Activated CD4-positive, alpha-beta T cell treated with anti-CD3 and anti-CD28 coated beads, Interleukin-2, amount 50 U/mL, for 48 hours (primary cell): ENCODE measurements around the gene TREML4.
"Not testable (repeated sequence)": the region's sequence is repeated elsewhere in the genome, so short reads cannot be mapped to it uniquely, and the experiment has no call there.

Source experiments
- DNase-seq, 2 experiments: peaks; one replicate each; pipeline ENCODE4 v3.0.0-alpha.2; 2020

Gene TREML4

GRCh38 chr6:41208439-41209106, 19.6 kb upstream of the TREML4 start:
- DNase-seq: no peak

GRCh38 chr6:41209547-41210320, 18.4 kb upstream of the TREML4 start:
- DNase-seq: no peak

GRCh38 chr6:41214559-41215238, 13.4 kb upstream of the TREML4 start:
- DNase-seq: no peak

DNA sequence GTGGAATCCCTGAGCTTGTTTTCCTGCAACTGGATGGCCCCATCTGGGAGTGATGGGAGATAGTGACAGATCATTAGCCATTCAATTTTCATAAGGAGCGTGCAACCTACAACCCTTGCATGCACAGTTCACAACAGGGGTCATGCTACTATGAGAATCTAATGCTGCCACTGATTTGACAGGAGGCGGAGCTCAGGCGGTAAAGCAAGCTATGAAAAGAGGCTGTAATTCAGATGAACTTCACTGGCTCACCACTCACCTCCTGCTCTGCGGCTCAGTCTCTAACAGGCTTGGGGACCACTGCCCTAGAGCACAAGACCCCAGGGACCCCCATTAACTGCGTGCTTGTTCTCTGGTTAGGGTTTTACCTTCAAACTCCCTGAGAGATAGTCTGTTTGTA, 12.4 kb upstream of the TREML4 start:
- DNase-seq: no peak

- DNase-seq: no peak
These were observed 11.5 kb upstream of the TREML4 start for GRCh38 chr6:41216616-41217015.

DNA sequence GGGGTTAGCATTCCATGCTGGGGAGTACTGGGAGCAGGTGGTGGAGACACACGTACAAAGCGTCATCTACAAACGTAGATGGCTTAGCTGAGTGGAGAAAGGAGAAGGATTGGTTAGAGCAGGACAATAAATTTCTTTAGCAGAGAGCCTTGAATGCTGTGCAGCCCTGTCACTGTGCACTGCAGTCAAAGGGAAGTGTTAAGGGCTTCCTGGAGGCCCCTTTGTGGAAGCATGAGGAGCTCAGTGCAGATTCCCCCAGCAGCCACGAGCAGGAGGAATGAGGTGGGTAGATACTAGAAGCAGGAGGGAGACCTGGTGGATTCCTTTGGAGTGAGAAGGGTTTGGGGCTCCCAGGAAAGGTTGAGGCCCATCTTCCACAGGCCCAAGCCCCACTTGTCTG, 6.1 kb upstream of the TREML4 start:
- DNase-seq: no peak

DNA sequence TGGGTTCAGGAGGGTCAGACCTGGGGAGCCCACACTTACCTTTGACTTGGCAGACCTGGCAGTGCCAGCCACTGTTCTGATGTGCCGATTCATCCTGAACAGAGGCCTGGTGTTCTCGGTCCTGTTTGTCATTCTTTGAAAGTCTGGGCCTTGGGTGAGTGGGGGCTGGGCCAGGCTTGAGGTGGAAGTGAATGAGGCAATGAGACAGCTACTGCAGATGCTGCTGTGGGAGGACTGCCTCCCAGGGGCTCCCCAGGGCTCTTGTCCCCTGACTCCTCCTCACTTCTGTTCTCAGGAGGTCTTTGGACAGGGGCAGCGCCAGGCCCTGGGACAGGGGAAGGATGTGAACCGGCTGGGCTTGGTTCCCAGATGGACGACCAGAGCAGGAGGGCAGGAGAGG, 5.6 kb upstream of the TREML4 start:
- DNase-seq: no peak

DNA sequence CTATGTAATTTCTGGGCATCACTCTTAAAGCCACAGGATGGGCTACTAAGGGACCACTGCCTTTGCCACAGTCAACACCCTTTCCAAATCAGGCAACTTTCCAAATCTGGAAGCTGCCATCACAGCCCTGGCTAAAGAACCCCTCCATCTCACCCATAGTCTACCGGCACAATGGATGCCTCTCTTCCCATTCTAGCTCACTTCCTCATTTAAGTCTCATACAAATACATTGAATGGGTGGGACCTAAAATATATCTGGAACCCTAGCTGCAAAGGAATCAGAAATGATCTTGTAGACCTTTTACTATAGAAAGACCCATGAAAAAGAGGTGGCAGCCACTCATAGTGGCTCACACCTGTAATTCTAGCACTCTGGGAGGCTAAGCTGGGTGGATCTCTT, 3.3 kb upstream of the TREML4 start:
- DNase-seq: no peak

DNA sequence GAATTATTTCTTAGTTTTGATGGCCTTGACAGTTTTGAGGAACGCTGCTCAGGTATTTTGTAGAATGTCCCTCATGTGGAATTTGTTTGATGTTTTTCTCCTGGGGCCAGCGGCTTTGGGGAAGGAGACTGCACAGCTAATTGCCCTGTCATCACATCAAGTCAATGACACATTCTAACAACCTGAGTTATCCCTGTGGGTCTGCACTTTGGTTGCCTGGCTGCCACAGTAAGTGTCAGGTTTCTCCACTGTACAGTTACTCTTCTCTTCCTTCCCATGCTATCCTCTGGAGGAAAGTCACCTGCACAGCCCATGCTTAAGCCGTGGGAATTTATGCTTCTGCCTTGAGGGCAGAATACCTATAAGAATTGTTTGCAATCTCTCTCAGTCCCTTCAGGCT, 1.4 kb upstream of the TREML4 start:
- DNase-seq: no peak

GRCh38 chr6:41228616-41229015, 467 bp downstream of the TREML4 start:
- DNase-seq: no peak

- DNase-seq: no peak
These were observed 1.6 kb downstream of the TREML4 start for GRCh38 chr6:41229721-41230120.

- no peak for DNase-seq
These were observed 3.1 kb downstream of the TREML4 start for GRCh38 chr6:41231246-41231645.

GRCh38 chr6:41232667-41233066, 4.5 kb downstream of the TREML4 start:
- no peak for DNase-seq

DNA sequence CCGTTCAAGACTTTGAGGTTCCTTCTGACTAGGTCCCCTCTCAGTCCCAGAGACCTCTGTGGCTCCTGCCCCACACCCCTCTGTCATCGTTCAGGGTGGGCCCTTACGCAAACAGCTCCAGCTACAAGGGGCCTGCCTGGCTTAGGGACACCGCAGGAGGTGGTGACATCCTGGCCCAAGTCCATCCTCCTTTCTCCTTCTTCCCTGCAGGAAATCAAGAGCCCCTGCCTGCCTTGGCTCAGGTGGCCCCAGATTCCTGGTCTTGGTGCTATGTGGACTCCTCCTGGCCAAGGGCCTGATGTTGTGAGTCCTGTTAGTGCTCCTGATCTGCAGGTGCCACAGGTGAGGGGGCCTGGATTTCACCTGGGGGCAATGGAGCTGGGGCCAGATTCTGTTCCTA, 8.1 kb downstream of the TREML4 start:
- no peak for DNase-seq

- DNase-seq: no peak
These were observed 9.0 kb downstream of the TREML4 start for GRCh38 chr6:41237128-41237527.

GRCh38 chr6:41239467-41240159, 11.5 kb downstream of the TREML4 start:
- no peak for DNase-seq

DNA sequence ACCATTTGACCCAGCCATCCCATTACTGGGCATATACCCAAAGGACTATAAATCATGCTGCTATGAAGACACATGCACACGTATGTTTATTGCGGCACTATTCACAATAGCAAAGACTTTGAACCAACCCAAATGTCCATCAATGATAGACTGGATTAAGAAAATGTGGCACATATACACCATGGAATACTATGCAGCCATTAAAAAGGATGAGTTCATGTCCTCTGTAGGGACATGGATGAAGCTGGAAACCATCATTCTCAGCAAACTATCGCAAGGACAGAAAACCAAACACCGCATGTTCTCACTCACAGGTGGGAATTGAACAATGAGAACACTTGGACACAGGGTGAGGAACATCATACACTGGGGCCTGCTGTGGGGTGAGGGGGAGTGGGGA, 18.4 kb downstream of the TREML4 start:
- DNase-seq: not testable (repeated sequence)

DNA sequence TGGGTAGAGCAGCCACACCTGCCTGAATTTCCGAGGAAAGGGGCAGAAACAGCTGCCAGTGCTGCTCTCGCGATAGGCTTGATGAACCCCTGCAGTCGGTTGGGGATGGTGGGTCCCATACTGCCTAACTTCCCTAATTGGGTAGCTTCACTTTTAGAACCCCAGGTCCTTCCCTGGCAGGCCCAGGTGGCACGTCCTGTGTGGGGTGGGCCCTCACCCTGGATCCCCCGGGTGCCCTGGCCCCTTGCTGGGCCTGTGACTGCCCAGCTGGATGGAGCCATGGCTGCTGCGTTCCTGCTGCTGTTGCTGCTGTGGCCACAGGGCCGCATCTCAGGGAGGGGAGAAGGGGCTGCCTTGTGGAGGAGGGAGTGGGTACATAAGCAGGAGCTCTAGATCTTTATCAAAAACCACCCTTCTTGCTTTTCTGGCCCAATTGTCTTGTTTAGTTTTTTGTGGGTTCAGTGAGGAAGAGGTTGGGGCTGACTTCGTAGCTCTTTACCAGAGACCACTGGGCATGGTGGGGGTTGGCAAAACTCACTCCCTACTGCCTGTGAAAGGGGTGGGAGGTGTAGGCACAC, 19.2 kb downstream of the TREML4 start:
- DNase-seq: no peak

GRCh38 chr6:41247882-41248705, 19.9 kb downstream of the TREML4 start:
- no peak for DNase-seq

- DNase-seq: no peak
These were observed 24.4 kb downstream of the TREML4 start for GRCh38 chr6:41252401-41253169.

GRCh38 chr6:41255110-41255509, 27.0 kb downstream of the TREML4 start:
- no peak for DNase-seq
